Esophagus muscularis mucosa (tissue), 3 donors: ENCODE results near the gene PCED1B.

Experiments
- EP300 ChIP-seq: sonication (generic); formaldehyde crosslinking; IDR thresholded peaks from one replicate; pipeline ENCODE4 v1.6.1; 2017; ENCODE audit warnings: antibody characterized with exemption
- TF ChIP-seq, protein P1 (sequence below), 3 experiments: fragments of 200-600 bp in 2 of 3; fragments of 450-650 bp in 1 of 3; sonication (generic) in 2 of 3; IDR thresholded peaks; one replicate each; pipeline ENCODE4 v1.5.1; 2017 to 2019; ENCODE audit warnings: antibody characterized with exemption in 3 of 3, mild to moderate bottlenecking in 2 of 3, moderate library complexity in 1 of 3

DNA sequence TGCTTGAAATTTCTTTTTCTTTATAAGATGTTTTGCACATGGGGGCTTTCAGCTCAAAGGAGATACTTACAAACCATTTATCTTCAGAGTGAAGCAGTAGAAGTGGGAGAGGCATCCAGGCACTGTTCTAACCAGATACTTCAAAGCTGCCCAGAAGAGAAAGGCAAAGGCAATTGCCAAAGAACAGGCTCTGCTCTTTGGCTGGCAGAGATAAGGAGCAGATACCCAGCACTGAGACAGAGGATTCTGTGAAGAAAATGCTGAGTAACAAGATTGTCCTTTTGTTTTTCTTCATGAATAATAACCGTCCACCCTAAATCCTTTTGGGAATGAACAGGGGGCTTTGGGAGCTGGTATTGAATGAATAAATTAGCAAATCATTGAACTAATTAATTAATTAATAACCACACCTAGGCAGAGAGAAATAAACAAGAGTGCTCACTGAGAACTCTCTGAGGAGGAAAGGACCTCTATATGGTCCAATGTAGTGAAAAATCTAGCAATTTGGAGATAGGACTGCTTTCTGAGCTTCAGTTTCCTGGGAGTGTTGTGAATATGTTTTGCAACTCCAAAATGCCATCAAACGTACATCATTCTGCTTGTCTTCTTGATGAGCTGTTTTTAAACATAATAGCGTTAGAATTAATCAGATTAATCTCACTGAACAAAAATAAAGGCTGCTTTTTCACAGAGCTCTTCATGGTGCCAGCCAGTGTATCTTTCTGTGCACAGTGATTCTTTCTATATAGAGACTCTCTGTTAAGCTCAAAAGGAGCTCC, 193.2 kb downstream of the PCED1B start:
- TF ChIP-seq, protein P1, sequence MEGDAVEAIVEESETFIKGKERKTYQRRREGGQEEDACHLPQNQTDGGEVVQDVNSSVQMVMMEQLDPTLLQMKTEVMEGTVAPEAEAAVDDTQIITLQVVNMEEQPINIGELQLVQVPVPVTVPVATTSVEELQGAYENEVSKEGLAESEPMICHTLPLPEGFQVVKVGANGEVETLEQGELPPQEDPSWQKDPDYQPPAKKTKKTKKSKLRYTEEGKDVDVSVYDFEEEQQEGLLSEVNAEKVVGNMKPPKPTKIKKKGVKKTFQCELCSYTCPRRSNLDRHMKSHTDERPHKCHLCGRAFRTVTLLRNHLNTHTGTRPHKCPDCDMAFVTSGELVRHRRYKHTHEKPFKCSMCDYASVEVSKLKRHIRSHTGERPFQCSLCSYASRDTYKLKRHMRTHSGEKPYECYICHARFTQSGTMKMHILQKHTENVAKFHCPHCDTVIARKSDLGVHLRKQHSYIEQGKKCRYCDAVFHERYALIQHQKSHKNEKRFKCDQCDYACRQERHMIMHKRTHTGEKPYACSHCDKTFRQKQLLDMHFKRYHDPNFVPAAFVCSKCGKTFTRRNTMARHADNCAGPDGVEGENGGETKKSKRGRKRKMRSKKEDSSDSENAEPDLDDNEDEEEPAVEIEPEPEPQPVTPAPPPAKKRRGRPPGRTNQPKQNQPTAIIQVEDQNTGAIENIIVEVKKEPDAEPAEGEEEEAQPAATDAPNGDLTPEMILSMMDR (IDR thresholded peaks at IDR 0.05), result no peak
- TF ChIP-seq EP300, result no peak
